ENCODE measurements around the gene PARL. TPM values are rescaled to one million over a fixed set of nuclear protein-coding genes. Genes with fewer than 3 reads are reported as not detected.

PARL gene
- total and polyA plus RNA-seq, 10 of the 15 experiments (the other 5 are each of a cell fraction or from before 2014, with no cell fraction given), result 49.7 to 113 (median 77.2) TPM

GRCh38 chr3:183829466-183829865 lies 55.2 kb downstream of the PARL start:
- peaks cover 10 to 14% of the 10 kb centered on the region in 2 experiments; a peak in 3 of 4 replicates for H3K36me3 ChIP-seq (ENCODE audit: control insufficient read depth in 2 of 2, insufficient read depth in 2 of 2, low read length in 1 of 2)
- no peak overlapping the region for H3K27ac ChIP-seq (ENCODE audit: control insufficient read depth, insufficient read depth)
- in situ Hi-C loops (cut with MboI) (no loop called here), intact Hi-C loops (cut with micrococcal nuclease; ENCODE audit: unreplicated experiment) (no loop called here)
- FAIRE-seq (no peak), DNase-seq (ENCODE audit: low read depth, low spot score) (no peak), ATAC-seq (no peak)
- over 99% methylated on average over 9 of the region's 9 CpGs for WGBS (ENCODE audit: insufficient coverage, insufficient replicate concordance, low lambda C conversion rate, missing lambda C conversion rate)
- H2AFZ ChIP-seq (ENCODE audit: control insufficient read depth, low read depth, low read length), result no peak overlapping the region
- no peaks in the 10 kb centered on the region for H4K20me1 ChIP-seq (ENCODE audit: control insufficient read depth, insufficient read depth)
- no peak overlapping the region for H3K4me3 ChIP-seq
- no peaks in the 10 kb centered on the region for H3K27me3 ChIP-seq (replicated peaks in 1 of 2; ENCODE audit: control insufficient read depth in 2 of 2, insufficient read depth in 2 of 2, low read length in 1 of 2)
- no TSS peak for BruUV-seq (replicated peaks)
- H3K79me2 ChIP-seq (ENCODE audit: control insufficient read depth, insufficient read depth, low read length), result no peaks in the 10 kb centered on the region
- peaks cover 4% of the 10 kb centered on the region; the same call in 1 of the 2 replicates for H3K4me1 ChIP-seq (ENCODE audit: control insufficient read depth, insufficient read depth, low read length)
- TF ChIP-seq USF1 (IDR thresholded peaks at IDR 0.05; ENCODE audit: borderline replicate concordance, extremely low read length, insufficient read depth, low read depth, low read length), result no peak
- TF ChIP-seq ZSCAN29 (IDR thresholded peaks at IDR 0.05), result no peak
- no peak for TF ChIP-seq JUND (IDR thresholded peaks at IDR 0.05; ENCODE audit: low read depth, low read length)
- TF ChIP-seq CBFB (IDR thresholded peaks at IDR 0.05; ENCODE audit: low read depth), result no peak
- no peak for TF ChIP-seq CHD1 (IDR thresholded peaks at IDR 0.05; ENCODE audit: low read depth, low read length)
- TF ChIP-seq TARDBP (IDR thresholded peaks at IDR 0.05; ENCODE audit: borderline replicate concordance), result no peak
- no peak for TF ChIP-seq RAD21 (IDR thresholded peaks at IDR 0.05; ENCODE audit: insufficient read depth, low read depth, low read length)
- TF ChIP-seq NFYA (IDR thresholded peaks at IDR 0.05; ENCODE audit: borderline replicate concordance, low read depth, low read length), result no peak
- no peak for TF ChIP-seq SPI1 (IDR thresholded peaks at IDR 0.05; ENCODE audit: borderline replicate concordance, insufficient read depth, low read depth, low read length)
- no peak for TF ChIP-seq ZNF687 (IDR thresholded peaks at IDR 0.05)
- no peak for TF ChIP-seq RB1 (IDR thresholded peaks at IDR 0.05; ENCODE audit: borderline replicate concordance)
- TF ChIP-seq ESRRA (IDR thresholded peaks at IDR 0.05; ENCODE audit: low read length), result no peak
- TF ChIP-seq PRDM15 (CRISPR knock-in tag; IDR thresholded peaks at IDR 0.05), result no peak
- no peak for TF ChIP-seq ZNF24 (IDR thresholded peaks at IDR 0.05)
- ChIA-PET RAD21 (ENCODE audit: unreplicated experiment) (no interaction called here), SMC1A (ENCODE audit: uncharacterized antibody, unreplicated experiment) (no interaction called here), POLR2A (interaction anchor here (2.0 kb wide), 1 partner anchor 13 kb away, joined by 4 read pairs; no protein-coding TSS in a partner anchor), CTCF (no interaction called here)
- H3K9me3 ChIP-seq (replicated peaks; ENCODE audit: control insufficient read depth, insufficient read depth, low read length), result no peaks in the 10 kb centered on the region
- no peak overlapping the region for H3K9ac ChIP-seq (ENCODE audit: control insufficient read depth, insufficient read depth, low read length)
- H3K4me2 ChIP-seq (ENCODE audit: control insufficient read depth, insufficient read depth), result no peak overlapping the region
